Neural cell (in vitro differentiated cells): Measurements from ENCODE around the gene PACSIN2. TPM values are rescaled to one million over a fixed set of nuclear protein-coding genes. Genes with fewer than 3 reads are reported as not detected.

Experiments used
- H2AFZ ChIP-seq: fragments of 200-600, 300-800 bp; sonication (generic), shearing (Covaris generic); 2 replicates; pipeline ENCODE4 v1.6.0; 2014; ENCODE audit warnings: low read depth, mild to moderate bottlenecking, antibody characterized with exemption, low read length, moderate library complexity
- H3F3A ChIP-seq: fragments of 200-600 bp; shearing (Covaris generic); 2 replicates; pipeline ENCODE4 v1.6.1; 2016; ENCODE audit warnings: mild to moderate bottlenecking, moderate library complexity, mixed read lengths, antibody characterized with exemption, low read length; ENCODE audit not compliant: insufficient read depth, poor library complexity, severe bottlenecking
- H3K27ac ChIP-seq: fragments of 200-600, 300-800 bp; sonication (generic), shearing (Covaris generic); 2 replicates; pipeline ENCODE4 v1.5.1; 2014; ENCODE audit warnings: mild to moderate bottlenecking, low read length, moderate library complexity
- H3K27me3 ChIP-seq: fragments of 300-800, 200-600 bp; sonication (generic), shearing (Covaris generic); 2 replicates; pipeline ENCODE4 v1.6.0; 2014; ENCODE audit warnings: mild to moderate bottlenecking, low read depth, low read length, moderate library complexity; ENCODE audit not compliant: insufficient read depth
- H3K36me3 ChIP-seq: fragments of 300-800, 200-600 bp; sonication (generic), shearing (Covaris generic); 2 replicates; pipeline ENCODE4 v1.5.1; 2014; ENCODE audit warnings: mild to moderate bottlenecking, antibody characterized with exemption, low read length, moderate library complexity; ENCODE audit not compliant: insufficient read depth
- H3K4me2 ChIP-seq: fragments of 300-800, 200-600 bp; sonication (generic), shearing (Covaris generic); 2 replicates; pipeline ENCODE4 v1.6.0; 2014; ENCODE audit warnings: mild to moderate bottlenecking, low read length
- H3K4me3 ChIP-seq: fragments of 300-800, 200-600 bp; sonication (generic), shearing (Covaris generic); 2 replicates; pipeline ENCODE4 v1.5.1; 2014; ENCODE audit warnings: mild to moderate bottlenecking, low read length, moderate library complexity
- H3K79me2 ChIP-seq: fragments of 200-600 bp; shearing (Covaris generic); replicated peaks from 2 replicates; pipeline ENCODE4 v1.6.0; 2014; ENCODE audit warnings: mild to moderate bottlenecking, low read length, moderate library complexity; ENCODE audit not compliant: insufficient read depth
- H3K9ac ChIP-seq: fragments of 300-800, 200-600 bp; sonication (generic), shearing (Covaris generic); 2 replicates; pipeline ENCODE4 v1.6.1; 2016; ENCODE audit warnings: mild to moderate bottlenecking, low read length, mixed read lengths
- H3K9me2 ChIP-seq: fragments of 200-600 bp; shearing (Covaris generic); 2 replicates; pipeline ENCODE4 v1.6.1; 2016; ENCODE audit warnings: mild to moderate bottlenecking, low read length, mixed read lengths; ENCODE audit not compliant: insufficient read depth
- H3K9me3 ChIP-seq: fragments of 200-600, 300-800 bp; sonication (generic), shearing (Covaris generic); 2 replicates; pipeline ENCODE4 v1.6.1; 2016; ENCODE audit warnings: mild to moderate bottlenecking, mixed run types, low read length, moderate library complexity, mixed read lengths
- H4K20me1 ChIP-seq: fragments of 200-600 bp; shearing (Covaris generic); 2 replicates; pipeline ENCODE4 v1.6.1; 2016; ENCODE audit warnings: mild to moderate bottlenecking, mixed run types; ENCODE audit not compliant: insufficient read depth
- EP300 ChIP-seq: fragments of 450-650 bp; conservative IDR thresholded peaks from 2 replicates; pipeline ENCODE4 v1.6.1; 2014; ENCODE audit warnings: antibody characterized with exemption, mild to moderate bottlenecking, moderate library complexity; ENCODE audit not compliant: poor library complexity, severe bottlenecking
- EZH2 ChIP-seq: fragments of 200-600, 300-800 bp; shearing (Covaris generic), sonication (generic); IDR thresholded peaks from 2 replicates; pipeline ENCODE4 v1.6.1; 2014; ENCODE audit warnings: antibody characterized with exemption, low read length, borderline replicate concordance, mild to moderate bottlenecking; ENCODE audit not compliant: insufficient read depth, poor library complexity, severe bottlenecking
- MXI1 ChIP-seq: fragments of 450-650 bp; conservative IDR thresholded peaks from 2 replicates; pipeline ENCODE4 v1.6.1; 2014; ENCODE audit warnings: antibody characterized with exemption, mild to moderate bottlenecking; ENCODE audit not compliant: poor library complexity, severe bottlenecking
- POLR2AphosphoS5 ChIP-seq: IDR thresholded peaks from 2 replicates; pipeline ENCODE4 v1.6.1; 2012
- RAD21 ChIP-seq: fragments of 450-650 bp; conservative IDR thresholded peaks from 2 replicates; pipeline ENCODE4 v1.6.1; 2014; ENCODE audit warnings: antibody characterized with exemption, mild to moderate bottlenecking, moderate library complexity
- SMC3 ChIP-seq: fragments of 450-650 bp; conservative IDR thresholded peaks from 2 replicates; pipeline ENCODE4 v1.6.1; 2014; ENCODE audit warnings: antibody characterized with exemption, mild to moderate bottlenecking, moderate library complexity; ENCODE audit not compliant: poor library complexity
- TAF1 ChIP-seq: IDR thresholded peaks from 2 replicates; pipeline ENCODE4 v1.6.1; 2012; ENCODE audit warnings: low read depth
- polyA plus RNA-seq: library from polyadenylated mRNA; depleted of rRNA; stranded (reverse); fragments of >200 nt; gene quantifications from 2 replicates; pipeline ENCODE4 v1.2.3, GENCODE V29; 2014
- TF ChIP-seq, protein P1 (sequence below): fragments of 450-650 bp; IDR thresholded peaks from 2 replicates; pipeline ENCODE4 v1.5.1; 2014; ENCODE audit warnings: antibody characterized with exemption, mild to moderate bottlenecking, moderate library complexity; ENCODE audit not compliant: poor library complexity, severe bottlenecking
- TF ChIP-seq, protein P2 (sequence below): IDR thresholded peaks from 2 replicates; pipeline ENCODE4 v1.6.1; 2012; ENCODE audit warnings: borderline replicate concordance

The PACSIN2 gene
- polyA plus RNA-seq, 1 donor from 2014 or later, result 47.2 TPM

DNA sequence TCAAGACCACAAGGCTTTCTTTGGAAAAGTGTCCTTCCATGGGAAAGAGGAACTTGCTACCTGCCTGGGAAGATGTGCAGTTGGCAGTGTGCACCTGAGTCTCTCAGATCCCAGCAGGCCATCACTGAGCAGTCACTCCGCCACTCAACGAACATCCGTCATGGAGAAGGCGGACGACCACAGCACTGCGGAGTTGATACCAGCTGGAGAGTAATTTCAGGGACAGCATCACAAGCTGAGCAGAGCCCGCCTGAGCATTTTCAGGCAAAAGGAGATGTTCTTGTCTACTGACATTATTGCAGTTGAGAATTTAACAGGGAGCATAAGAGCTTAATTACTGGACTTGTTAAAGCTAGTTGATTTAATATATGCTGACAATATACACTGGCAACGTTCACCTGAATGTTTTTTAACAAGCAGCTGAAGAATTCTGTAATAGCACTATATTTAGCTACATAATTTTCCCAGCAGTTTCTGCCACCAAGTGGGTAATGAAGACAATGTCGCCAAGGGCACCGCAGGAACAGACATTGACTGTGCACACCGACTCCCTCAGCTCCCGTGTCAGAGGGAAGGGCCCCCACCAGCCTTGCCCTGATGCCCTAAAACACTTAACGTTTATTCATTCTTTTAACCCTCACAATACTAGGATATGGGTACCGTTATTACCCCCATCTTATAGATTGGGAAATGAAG lies 105.4 kb downstream of the PACSIN2 start:
- peak; percentile 11 for TF ChIP-seq MXI1
- no peak for TF ChIP-seq TAF1
- TF ChIP-seq, protein P1, sequence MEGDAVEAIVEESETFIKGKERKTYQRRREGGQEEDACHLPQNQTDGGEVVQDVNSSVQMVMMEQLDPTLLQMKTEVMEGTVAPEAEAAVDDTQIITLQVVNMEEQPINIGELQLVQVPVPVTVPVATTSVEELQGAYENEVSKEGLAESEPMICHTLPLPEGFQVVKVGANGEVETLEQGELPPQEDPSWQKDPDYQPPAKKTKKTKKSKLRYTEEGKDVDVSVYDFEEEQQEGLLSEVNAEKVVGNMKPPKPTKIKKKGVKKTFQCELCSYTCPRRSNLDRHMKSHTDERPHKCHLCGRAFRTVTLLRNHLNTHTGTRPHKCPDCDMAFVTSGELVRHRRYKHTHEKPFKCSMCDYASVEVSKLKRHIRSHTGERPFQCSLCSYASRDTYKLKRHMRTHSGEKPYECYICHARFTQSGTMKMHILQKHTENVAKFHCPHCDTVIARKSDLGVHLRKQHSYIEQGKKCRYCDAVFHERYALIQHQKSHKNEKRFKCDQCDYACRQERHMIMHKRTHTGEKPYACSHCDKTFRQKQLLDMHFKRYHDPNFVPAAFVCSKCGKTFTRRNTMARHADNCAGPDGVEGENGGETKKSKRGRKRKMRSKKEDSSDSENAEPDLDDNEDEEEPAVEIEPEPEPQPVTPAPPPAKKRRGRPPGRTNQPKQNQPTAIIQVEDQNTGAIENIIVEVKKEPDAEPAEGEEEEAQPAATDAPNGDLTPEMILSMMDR, result peak; percentile 58
- TF ChIP-seq, protein P2, sequence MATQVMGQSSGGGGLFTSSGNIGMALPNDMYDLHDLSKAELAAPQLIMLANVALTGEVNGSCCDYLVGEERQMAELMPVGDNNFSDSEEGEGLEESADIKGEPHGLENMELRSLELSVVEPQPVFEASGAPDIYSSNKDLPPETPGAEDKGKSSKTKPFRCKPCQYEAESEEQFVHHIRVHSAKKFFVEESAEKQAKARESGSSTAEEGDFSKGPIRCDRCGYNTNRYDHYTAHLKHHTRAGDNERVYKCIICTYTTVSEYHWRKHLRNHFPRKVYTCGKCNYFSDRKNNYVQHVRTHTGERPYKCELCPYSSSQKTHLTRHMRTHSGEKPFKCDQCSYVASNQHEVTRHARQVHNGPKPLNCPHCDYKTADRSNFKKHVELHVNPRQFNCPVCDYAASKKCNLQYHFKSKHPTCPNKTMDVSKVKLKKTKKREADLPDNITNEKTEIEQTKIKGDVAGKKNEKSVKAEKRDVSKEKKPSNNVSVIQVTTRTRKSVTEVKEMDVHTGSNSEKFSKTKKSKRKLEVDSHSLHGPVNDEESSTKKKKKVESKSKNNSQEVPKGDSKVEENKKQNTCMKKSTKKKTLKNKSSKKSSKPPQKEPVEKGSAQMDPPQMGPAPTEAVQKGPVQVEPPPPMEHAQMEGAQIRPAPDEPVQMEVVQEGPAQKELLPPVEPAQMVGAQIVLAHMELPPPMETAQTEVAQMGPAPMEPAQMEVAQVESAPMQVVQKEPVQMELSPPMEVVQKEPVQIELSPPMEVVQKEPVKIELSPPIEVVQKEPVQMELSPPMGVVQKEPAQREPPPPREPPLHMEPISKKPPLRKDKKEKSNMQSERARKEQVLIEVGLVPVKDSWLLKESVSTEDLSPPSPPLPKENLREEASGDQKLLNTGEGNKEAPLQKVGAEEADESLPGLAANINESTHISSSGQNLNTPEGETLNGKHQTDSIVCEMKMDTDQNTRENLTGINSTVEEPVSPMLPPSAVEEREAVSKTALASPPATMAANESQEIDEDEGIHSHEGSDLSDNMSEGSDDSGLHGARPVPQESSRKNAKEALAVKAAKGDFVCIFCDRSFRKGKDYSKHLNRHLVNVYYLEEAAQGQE, result no peak
- TF ChIP-seq SMC3, result peak; percentile 50
- TF ChIP-seq RAD21, result peak; percentile 50
- TF ChIP-seq POLR2AphosphoS5, result peak; percentile 66
- TF ChIP-seq EZH2, result no peak
- TF ChIP-seq EP300, result peak; percentile 71
- no peaks in the 10 kb centered on the region for H4K20me1 ChIP-seq
- no peaks in the 10 kb centered on the region for H3K9me2 ChIP-seq
- peak overlapping the region; percentile 80 for H3K27ac ChIP-seq
- peak overlapping the region; percentile 36 for H3K4me3 ChIP-seq
- no peak overlapping the region for H2AFZ ChIP-seq
- no peaks in the 10 kb centered on the region for H3K79me2 ChIP-seq
- no peaks in the 10 kb centered on the region for H3K27me3 ChIP-seq
- peak overlapping the region; percentile 43 for H3K9ac ChIP-seq
- H3K9me3 ChIP-seq, result no peaks in the 10 kb centered on the region
- peak overlapping the region; percentile 19 for H3K4me2 ChIP-seq
- H3K36me3 ChIP-seq, result no peaks in the 10 kb centered on the region
- H3F3A ChIP-seq, result no peaks in the 10 kb centered on the region

- Histone ChIP-seq H3K4me2 (no peak overlapping the region), H3K79me2 (no peaks in the 10 kb centered on the region), H2AFZ (no peak overlapping the region), H3F3A (no peaks in the 10 kb centered on the region), H3K27me3 (no peaks in the 10 kb centered on the region), H3K9ac (no peak overlapping the region), H3K36me3 (no peaks in the 10 kb centered on the region), H4K20me1 (no peaks in the 10 kb centered on the region), H3K9me2 (no peaks in the 10 kb centered on the region), H3K27ac (peak overlapping the region; percentile 80), H3K4me3 (no peak overlapping the region), H3K9me3 (no peaks in the 10 kb centered on the region)
- no peak for TF ChIP-seq SMC3
- TF ChIP-seq POLR2AphosphoS5, result no peak
- TF ChIP-seq EZH2, result no peak
- TF ChIP-seq TAF1, result no peak
- no peak for TF ChIP-seq EP300
- TF ChIP-seq RAD21, result no peak
- TF ChIP-seq, protein P1, result no peak
- no peak for TF ChIP-seq MXI1
- TF ChIP-seq, protein P2, result no peak
Measured at GRCh38 chr22:42908374-42908746, 106.6 kb downstream of the PACSIN2 start.
